ENCODE results near the gene MRC1.

MRC1 gene

GRCh38 chr10:17848646-17849045 lies 39.5 kb downstream of the MRC1 start:
- DNase-seq, result no peak

GRCh38 chr10:17850501-17850900 lies 41.4 kb downstream of the MRC1 start:
- no peak for DNase-seq

GRCh38 chr10:17851611-17852010 lies 42.5 kb downstream of the MRC1 start:
- no peak for DNase-seq

- DNase-seq, result no peak
Measured at GRCh38 chr10:17854044-17854652, 45.0 kb downstream of the MRC1 start.

DNA sequence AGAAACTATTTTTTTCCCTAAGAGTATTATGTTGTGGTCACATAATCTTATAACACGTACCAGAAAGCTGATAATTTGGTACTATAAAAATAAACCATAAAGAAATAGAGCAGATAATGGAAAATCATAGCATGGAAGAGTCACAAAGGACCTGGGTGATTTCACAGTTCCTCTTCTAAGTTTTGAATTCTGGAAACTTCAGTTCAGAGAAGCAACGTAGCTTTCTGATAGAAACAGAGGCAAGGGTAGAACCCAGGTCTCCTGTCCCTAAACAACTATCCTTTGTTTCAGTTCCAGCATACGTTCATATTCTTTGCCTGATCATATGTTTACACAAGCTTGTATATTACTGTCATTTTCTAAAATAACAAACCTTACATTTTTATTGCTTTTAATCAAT lies 47.9 kb downstream of the MRC1 start:
- no peak for DNase-seq

DNA sequence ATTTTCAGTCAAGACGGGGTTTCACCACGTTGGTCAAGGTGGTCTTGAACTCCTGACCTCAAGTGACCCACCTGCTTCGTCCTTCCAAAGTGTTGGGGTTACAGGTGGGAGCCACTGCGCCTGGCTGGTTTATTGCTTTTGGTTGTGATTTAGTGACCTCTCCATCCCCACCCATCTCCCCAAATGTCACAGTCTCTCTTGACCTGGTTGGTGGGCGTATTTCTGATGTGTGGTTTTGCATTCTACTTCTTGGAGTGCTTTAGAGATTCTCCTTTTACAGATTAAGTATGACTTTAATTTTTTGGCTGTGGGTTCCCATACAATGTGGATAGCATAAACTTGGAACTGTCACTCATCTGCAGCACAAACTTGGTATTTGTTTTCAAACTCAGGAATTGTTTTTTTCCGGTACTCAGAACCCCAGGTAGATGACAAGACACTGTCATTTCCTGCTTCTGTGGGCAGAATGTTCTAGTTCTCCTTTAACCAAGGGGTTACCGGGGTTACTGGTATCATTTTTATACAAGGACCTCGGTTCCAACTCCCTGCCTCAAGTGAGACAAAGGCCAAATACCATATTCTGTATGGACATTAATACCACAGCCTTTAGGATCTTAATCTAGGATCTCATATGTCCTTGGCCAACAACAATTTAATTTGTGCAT lies 50.5 kb downstream of the MRC1 start:
- no peak for DNase-seq

GRCh38 chr10:17861760-17862159 lies 52.6 kb downstream of the MRC1 start:
- DNase-seq, result no peak

- no peak for DNase-seq
Measured at GRCh38 chr10:17865351-17865750, 56.2 kb downstream of the MRC1 start.

- DNase-seq, result no peak
Measured at GRCh38 chr10:17866346-17866745, 57.2 kb downstream of the MRC1 start.

- DNase-seq, result no peak
Measured at GRCh38 chr10:17867056-17867455, 57.9 kb downstream of the MRC1 start.

DNA sequence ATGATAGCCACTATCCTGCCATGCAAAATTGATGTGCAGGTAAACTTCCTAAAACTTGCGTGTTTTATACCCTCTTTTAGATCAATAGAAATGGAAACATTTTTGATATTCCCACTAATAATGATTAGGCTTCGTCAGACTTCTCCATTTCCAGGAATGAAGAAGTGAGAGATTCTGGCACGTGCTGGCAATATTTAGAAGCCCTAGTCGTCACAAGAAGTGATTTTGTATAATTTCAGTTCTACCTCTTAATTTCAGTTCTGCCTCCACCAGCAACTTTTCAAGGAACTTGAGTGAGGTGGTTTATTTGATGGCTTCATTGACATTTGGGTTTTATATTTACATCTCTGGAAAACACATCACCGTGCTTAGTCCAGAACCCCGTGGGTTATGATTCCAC lies 61.9 kb downstream of the MRC1 start:
- DNase-seq, result no peak

GRCh38 chr10:17872191-17873091 lies 63.3 kb downstream of the MRC1 start:
- peak; percentile 37 for DNase-seq

- no peak for DNase-seq
Measured at GRCh38 chr10:17873946-17874345, 64.8 kb downstream of the MRC1 start.

DNA sequence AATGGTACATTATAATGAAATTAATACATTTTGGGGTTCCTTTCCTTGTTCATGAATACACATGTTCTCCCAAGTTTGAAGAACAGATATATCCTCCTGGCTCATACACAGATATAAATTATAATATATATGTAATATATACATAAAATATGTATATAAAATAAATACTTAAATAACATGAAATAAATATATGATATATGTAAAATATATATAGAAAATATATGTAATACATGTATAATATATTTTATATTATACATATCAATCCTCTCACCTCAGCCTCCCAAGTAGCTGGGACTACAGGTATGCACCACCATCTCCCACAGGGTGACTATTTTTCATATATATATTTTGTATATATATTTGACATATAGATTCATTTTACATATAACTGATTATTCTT lies 68.0 kb downstream of the MRC1 start:
- DNase-seq, result no peak

DNA sequence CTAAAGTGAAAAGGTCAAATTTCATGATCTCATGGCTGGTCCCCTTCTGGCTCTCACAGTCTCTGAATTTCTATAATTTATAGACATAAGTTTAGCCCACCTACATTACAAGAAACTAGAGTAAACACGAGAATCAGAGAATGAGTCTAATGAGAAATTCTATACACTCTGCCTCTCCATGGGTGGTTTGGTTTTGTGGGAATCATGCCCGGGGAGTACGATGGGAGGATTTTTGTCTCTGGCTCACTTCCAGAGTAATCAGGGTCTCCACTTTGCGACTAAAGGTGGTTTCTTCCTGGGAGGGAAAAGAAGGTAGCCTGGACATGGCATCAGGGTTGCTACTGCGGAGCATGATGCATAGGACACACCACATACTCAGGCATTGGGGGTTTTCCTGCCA lies 69.7 kb downstream of the MRC1 start:
- no peak for DNase-seq

- DNase-seq, result no peak
Measured at GRCh38 chr10:17880601-17881000, 71.5 kb downstream of the MRC1 start.

DNA sequence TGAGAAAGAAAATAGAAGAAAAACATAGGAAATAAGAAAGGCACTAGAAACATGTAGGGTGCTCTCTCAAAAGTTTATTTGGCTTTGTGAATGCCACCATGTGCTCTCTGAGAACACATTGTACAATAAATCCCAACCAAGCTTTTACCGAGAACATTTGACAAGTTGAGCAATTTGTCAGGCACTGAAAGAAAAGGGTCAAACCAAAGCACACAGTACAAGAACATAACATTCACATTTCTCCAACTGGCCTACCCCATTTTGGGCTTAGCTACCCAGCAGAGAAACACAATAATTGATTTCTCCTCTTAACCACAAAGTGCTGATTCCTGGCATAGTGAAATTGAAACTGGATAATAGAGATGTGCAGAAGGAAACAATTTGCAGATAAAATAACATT lies 73.4 kb downstream of the MRC1 start:
- DNase-seq, result no peak

DNA sequence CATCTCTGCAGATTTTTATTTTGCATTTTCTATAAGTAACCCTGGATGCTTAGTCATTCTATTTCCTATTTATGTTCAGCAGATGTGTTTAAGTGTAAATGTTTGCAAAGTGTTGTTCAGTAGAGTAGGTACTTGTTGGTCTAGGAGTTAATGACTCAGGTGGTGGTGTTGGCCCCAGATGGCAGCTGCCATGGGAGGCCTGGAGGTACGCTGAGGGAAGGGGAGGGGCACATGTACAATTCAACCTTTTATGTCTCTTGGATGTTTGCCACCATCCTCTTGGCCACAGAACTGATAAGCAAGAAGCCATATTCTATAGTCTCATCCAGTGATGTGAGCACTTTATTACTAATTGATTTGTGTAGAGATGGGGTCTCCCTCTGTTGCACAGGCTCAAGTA lies 74.5 kb downstream of the MRC1 start:
- no peak for DNase-seq

GRCh38 chr10:17888189-17888588 lies 79.0 kb downstream of the MRC1 start:
- no peak for DNase-seq

DNA sequence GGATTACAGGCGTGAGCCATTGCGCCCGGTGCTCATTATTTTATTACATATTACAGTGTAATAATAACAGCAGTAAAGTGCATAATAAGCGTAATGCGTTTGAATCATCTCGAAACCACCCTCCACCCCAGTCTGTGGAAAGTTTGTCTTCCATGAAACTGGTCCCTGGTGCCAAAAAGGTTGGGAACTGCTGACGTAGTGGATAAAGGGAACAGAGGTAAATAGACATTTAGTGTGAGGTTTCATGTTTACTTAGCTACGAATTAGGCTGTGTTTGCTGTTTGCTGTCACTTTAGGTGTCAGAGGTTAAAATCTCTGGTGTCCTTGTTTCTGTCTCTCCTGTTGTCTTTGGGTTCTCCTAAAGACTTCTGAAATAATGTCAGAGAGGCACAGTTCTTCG lies 82.3 kb downstream of the MRC1 start:
- DNase-seq, result no peak

DNA sequence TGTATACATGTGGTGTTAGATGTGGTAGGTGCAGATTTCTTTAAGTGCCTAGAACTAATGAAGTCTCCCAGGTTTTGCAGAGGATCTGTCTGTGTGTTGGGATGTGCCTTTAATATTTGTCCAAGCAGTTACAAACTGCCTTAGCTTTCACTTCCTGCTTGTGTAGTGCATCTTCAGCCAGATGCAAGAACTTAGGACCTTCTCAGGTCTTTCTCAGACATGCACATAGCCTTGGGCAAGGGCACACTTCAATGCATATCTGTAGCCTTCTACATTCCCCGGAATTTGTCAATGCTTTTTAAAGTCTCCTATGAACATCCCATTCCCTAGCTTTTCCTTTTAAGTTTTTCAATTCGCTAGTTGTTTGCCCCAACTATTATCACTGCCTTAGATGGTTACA lies 95.4 kb downstream of the MRC1 start:
- no peak for DNase-seq

GRCh38 chr10:17905491-17905890 lies 96.3 kb downstream of the MRC1 start:
- peak; percentile 24 for DNase-seq

GRCh38 chr10:17906002-17906401 lies 96.9 kb downstream of the MRC1 start:
- DNase-seq, result no peak

DNA sequence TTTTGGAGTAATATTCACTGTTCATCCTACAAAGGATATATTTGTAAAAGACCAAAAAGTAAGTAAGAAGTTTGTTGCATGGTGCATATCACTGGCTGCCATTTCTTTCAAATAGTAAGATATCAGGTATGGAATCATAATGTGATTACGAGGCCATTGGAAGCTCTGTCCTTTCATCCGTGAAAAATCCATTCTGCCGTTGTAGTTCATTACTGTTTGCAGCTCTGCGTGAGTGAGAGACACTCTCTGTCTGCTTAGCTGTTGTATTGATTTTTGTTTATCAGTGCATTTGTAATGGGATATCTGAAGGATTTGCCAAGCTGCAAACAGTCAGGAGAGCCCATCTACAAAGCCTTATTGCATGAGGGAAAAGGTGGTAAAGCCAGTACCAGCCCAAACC lies 98.5 kb downstream of the MRC1 start:
- no peak for DNase-seq

All from EL (cell line).